Measurements from ENCODE around the gene C16orf78.

Gene C16orf78

GRCh38 chr16:49398761-49399160 lies 25.2 kb downstream of the C16orf78 start:
- no peak for DNase-seq

GRCh38 chr16:49399594-49400364 lies 26.2 kb downstream of the C16orf78 start:
- no peak for DNase-seq

- no peak for DNase-seq
Observed at GRCh38 chr16:49400611-49401010, 27.0 kb downstream of the C16orf78 start.

- no peak for DNase-seq
Observed at GRCh38 chr16:49405123-49405522, 31.5 kb downstream of the C16orf78 start.

- DNase-seq: no peak
Observed at GRCh38 chr16:49405530-49405929, 31.9 kb downstream of the C16orf78 start.

- DNase-seq: no peak
Observed at GRCh38 chr16:49407873-49408550, 34.4 kb downstream of the C16orf78 start.

GRCh38 chr16:49409121-49409520 lies 35.5 kb downstream of the C16orf78 start:
- no peak for DNase-seq

- DNase-seq: no peak
Observed at GRCh38 chr16:49410226-49410625, 36.6 kb downstream of the C16orf78 start.

GRCh38 chr16:49411121-49411970 lies 37.7 kb downstream of the C16orf78 start:
- DNase-seq: no peak

- no peak for DNase-seq
Observed at GRCh38 chr16:49414671-49415070, 41.1 kb downstream of the C16orf78 start.

- no peak for DNase-seq
Observed at GRCh38 chr16:49415083-49415482, 41.5 kb downstream of the C16orf78 start.

GRCh38 chr16:49416001-49416675 lies 42.5 kb downstream of the C16orf78 start:
- DNase-seq: no peak

GRCh38 chr16:49417354-49417753 lies 43.8 kb downstream of the C16orf78 start:
- no peak for DNase-seq

GRCh38 chr16:49419006-49419405 lies 45.4 kb downstream of the C16orf78 start:
- DNase-seq: no peak

- no peak for DNase-seq
Observed at GRCh38 chr16:49419862-49420261, 46.3 kb downstream of the C16orf78 start.

- DNase-seq: no peak
Observed at GRCh38 chr16:49422896-49423295, 49.3 kb downstream of the C16orf78 start.

- no peak for DNase-seq
Observed at GRCh38 chr16:49424961-49425360, 51.4 kb downstream of the C16orf78 start.

- DNase-seq: no peak
Observed at GRCh38 chr16:49427771-49428170, 54.2 kb downstream of the C16orf78 start.

GRCh38 chr16:49428808-49429207 lies 55.2 kb downstream of the C16orf78 start:
- DNase-seq: no peak

GRCh38 chr16:49431040-49431439 lies 57.4 kb downstream of the C16orf78 start:
- no peak for DNase-seq

GRCh38 chr16:49431591-49432290 lies 58.1 kb downstream of the C16orf78 start:
- no peak for DNase-seq

GRCh38 chr16:49434733-49435132 lies 61.1 kb downstream of the C16orf78 start:
- DNase-seq: no peak

All from NCI-H2081 treated with DMSO at 0.1 percent for 48 hours (cell line).